DOHH2 (cell line): ENCODE results near the gene GALNTL6.

Source experiments
- H3F3A ChIP-seq: fragments of 200-600 bp; sonication (generic), shearing (Covaris generic); 2 replicates; pipeline ENCODE4 v1.6.0; 2016; ENCODE audit warnings: antibody characterized with exemption, mild to moderate bottlenecking; ENCODE audit not compliant: control insufficient read depth, insufficient read depth
- H3K27ac ChIP-seq: fragments of 200-600 bp; sonication (generic); 2 replicates; pipeline ENCODE4 v1.5.1; 2014; ENCODE audit warnings: low read depth, mild to moderate bottlenecking, low read length, moderate library complexity
- H3K27me3 ChIP-seq: fragments of 200-600 bp; sonication (generic); 2 replicates; pipeline ENCODE4 v1.6.1; 2014; ENCODE audit warnings: mild to moderate bottlenecking, low read length, mixed read lengths; ENCODE audit not compliant: control insufficient read depth
- H3K36me3 ChIP-seq: fragments of 200-600 bp; sonication (generic); 2 replicates; pipeline ENCODE4 v1.6.1; 2014; ENCODE audit warnings: mild to moderate bottlenecking, low read length, moderate library complexity, mixed read lengths; ENCODE audit not compliant: control insufficient read depth
- H3K4me1 ChIP-seq: fragments of 200-600 bp; sonication (generic); 2 replicates; pipeline ENCODE4 v1.6.1; 2014; ENCODE audit warnings: mild to moderate bottlenecking, low read length, mixed read lengths; ENCODE audit not compliant: control insufficient read depth
- H3K4me2 ChIP-seq: fragments of 200-600 bp; sonication (generic); 2 replicates; pipeline ENCODE4 v1.6.0; 2014; ENCODE audit warnings: mild to moderate bottlenecking, low read length, moderate library complexity
- H3K4me3 ChIP-seq: fragments of 200-600 bp; sonication (generic); 2 replicates; pipeline ENCODE4 v1.5.1; 2014; ENCODE audit warnings: mild to moderate bottlenecking, low read length, mixed read lengths
- H3K79me2 ChIP-seq: fragments of 200-600 bp; sonication (generic); 2 replicates; pipeline ENCODE4 v1.6.1; 2014; ENCODE audit warnings: mild to moderate bottlenecking, low read length, mixed read lengths; ENCODE audit not compliant: control insufficient read depth
- H3K9me2 ChIP-seq: fragments of 200-600 bp; sonication (generic); replicated peaks from 2 replicates; pipeline ENCODE4 v1.6.1; 2014; ENCODE audit warnings: mild to moderate bottlenecking, low read length, mixed read lengths; ENCODE audit not compliant: control insufficient read depth
- H3K9me3 ChIP-seq: fragments of 200-600 bp; sonication (generic); 2 replicates; pipeline ENCODE4 v1.6.1; 2014; ENCODE audit warnings: antibody characterized with exemption, low read length, mixed read lengths; ENCODE audit not compliant: control insufficient read depth, insufficient read depth
- H4K20me1 ChIP-seq: fragments of 200-600 bp; sonication (generic); 2 replicates; pipeline ENCODE4 v1.6.0; 2014; ENCODE audit warnings: low read depth, mild to moderate bottlenecking, antibody characterized with exemption, low read length, moderate library complexity; ENCODE audit not compliant: control insufficient read depth, insufficient read depth
- EZH2phosphoT487 ChIP-seq: fragments of 200-600 bp; sonication (generic); IDR thresholded peaks from 2 replicates; pipeline ENCODE4 v1.6.1; 2017; ENCODE audit warnings: borderline replicate concordance, mild to moderate bottlenecking, antibody characterized with exemption, low read length, moderate library complexity, mixed read lengths
- TF ChIP-seq, protein P1 (sequence below): fragments of 200-600 bp; sonication (generic); IDR thresholded peaks from one replicate; pipeline ENCODE4 v1.5.1; 2014; ENCODE audit warnings: antibody characterized with exemption, mild to moderate bottlenecking, low read depth, low read length; ENCODE audit not compliant: poor library complexity, severe bottlenecking

Gene GALNTL6

DNA sequence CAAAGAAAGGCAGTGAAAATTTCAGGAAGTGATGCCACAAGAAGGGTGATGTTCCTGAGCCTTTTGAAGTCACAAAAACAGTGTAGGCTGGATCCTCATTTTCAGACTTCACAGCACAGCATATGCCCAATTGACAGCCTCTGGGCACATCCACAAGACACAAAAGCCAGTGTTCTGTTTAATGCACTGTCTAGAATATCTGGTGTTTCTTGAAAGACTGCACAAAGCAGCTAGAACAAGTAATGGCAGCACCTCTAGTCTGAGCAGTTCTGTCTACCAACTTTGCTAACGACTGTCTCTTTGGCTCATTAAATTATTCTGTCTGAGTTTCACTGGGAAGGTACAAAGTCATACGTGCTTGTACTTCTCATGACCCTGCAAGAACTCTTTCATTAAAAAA is 938.3 kb downstream of the GALNTL6 start:
- Histone ChIP-seq H3K27ac (no peak overlapping the region), H3K79me2 (no peaks in the 10 kb centered on the region), H3K27me3 (no peaks in the 10 kb centered on the region), H3K4me1 (no peaks in the 10 kb centered on the region), H3K4me2 (no peak overlapping the region), H3K9me3 (no peaks in the 10 kb centered on the region), H4K20me1 (no peaks in the 10 kb centered on the region), H3F3A (no peaks in the 10 kb centered on the region), H3K36me3 (no peaks in the 10 kb centered on the region), H3K4me3 (no peak overlapping the region), H3K9me2 (no peaks in the 10 kb centered on the region)
- TF ChIP-seq, protein P1, sequence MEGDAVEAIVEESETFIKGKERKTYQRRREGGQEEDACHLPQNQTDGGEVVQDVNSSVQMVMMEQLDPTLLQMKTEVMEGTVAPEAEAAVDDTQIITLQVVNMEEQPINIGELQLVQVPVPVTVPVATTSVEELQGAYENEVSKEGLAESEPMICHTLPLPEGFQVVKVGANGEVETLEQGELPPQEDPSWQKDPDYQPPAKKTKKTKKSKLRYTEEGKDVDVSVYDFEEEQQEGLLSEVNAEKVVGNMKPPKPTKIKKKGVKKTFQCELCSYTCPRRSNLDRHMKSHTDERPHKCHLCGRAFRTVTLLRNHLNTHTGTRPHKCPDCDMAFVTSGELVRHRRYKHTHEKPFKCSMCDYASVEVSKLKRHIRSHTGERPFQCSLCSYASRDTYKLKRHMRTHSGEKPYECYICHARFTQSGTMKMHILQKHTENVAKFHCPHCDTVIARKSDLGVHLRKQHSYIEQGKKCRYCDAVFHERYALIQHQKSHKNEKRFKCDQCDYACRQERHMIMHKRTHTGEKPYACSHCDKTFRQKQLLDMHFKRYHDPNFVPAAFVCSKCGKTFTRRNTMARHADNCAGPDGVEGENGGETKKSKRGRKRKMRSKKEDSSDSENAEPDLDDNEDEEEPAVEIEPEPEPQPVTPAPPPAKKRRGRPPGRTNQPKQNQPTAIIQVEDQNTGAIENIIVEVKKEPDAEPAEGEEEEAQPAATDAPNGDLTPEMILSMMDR, result no peak
- no peak for TF ChIP-seq EZH2phosphoT487

- H3K9me3 ChIP-seq, result no peaks in the 10 kb centered on the region
- H3K9me2 ChIP-seq, result no peaks in the 10 kb centered on the region
- H3K4me1 ChIP-seq, result no peaks in the 10 kb centered on the region
- TF ChIP-seq EZH2phosphoT487, result no peak
- TF ChIP-seq, protein P1, result no peak
- H3K27me3 ChIP-seq, result no peaks in the 10 kb centered on the region
- no peak overlapping the region for H3K27ac ChIP-seq
- H3K36me3 ChIP-seq, result no peaks in the 10 kb centered on the region
- H3K4me2 ChIP-seq, result no peak overlapping the region
- H3K4me3 ChIP-seq, result no peak overlapping the region
- no peaks in the 10 kb centered on the region for H3F3A ChIP-seq
- H3K79me2 ChIP-seq, result no peaks in the 10 kb centered on the region
- H4K20me1 ChIP-seq, result no peaks in the 10 kb centered on the region
These were observed 945.6 kb downstream of the GALNTL6 start for GRCh38 chr4:172758586-172759340.

GRCh38 chr4:172760512-172760911 is 947.3 kb downstream of the GALNTL6 start:
- Histone ChIP-seq H3K9me3 (no peaks in the 10 kb centered on the region), H3K27me3 (no peaks in the 10 kb centered on the region), H4K20me1 (no peaks in the 10 kb centered on the region), H3K4me2 (no peak overlapping the region), H3K4me1 (no peaks in the 10 kb centered on the region), H3K79me2 (no peaks in the 10 kb centered on the region), H3K9me2 (no peaks in the 10 kb centered on the region), H3K4me3 (no peak overlapping the region), H3K36me3 (no peaks in the 10 kb centered on the region), H3F3A (no peaks in the 10 kb centered on the region), H3K27ac (no peak overlapping the region)
- TF ChIP-seq EZH2phosphoT487, result no peak
- TF ChIP-seq, protein P1, result no peak
